IPS-20b (cell line): ENCODE results near the gene NPPB.

Source experiments
- H3K27ac ChIP-seq: one replicate; pipeline ENCODE4 v1.5.1; 2013; ENCODE audit warnings: low read length
- H3K27me3 ChIP-seq: 2 replicates; pipeline ENCODE4 v1.6.1; 2013; ENCODE audit warnings: mild to moderate bottlenecking, low read length, inconsistent platforms; ENCODE audit not compliant: insufficient read depth
- H3K36me3 ChIP-seq: 2 replicates; pipeline ENCODE4 v1.6.1; 2013; ENCODE audit warnings: low read depth, mild to moderate bottlenecking, inconsistent platforms, low read length, moderate library complexity; ENCODE audit not compliant: insufficient read depth
- H3K4me1 ChIP-seq: 2 replicates; pipeline ENCODE4 v1.6.1; 2013; ENCODE audit warnings: mild to moderate bottlenecking, control low read depth, inconsistent platforms, low read length, moderate library complexity; ENCODE audit not compliant: insufficient read depth
- H3K4me3 ChIP-seq: 2 replicates; pipeline ENCODE4 v1.5.1; 2013; ENCODE audit warnings: mild to moderate bottlenecking, low read length, inconsistent platforms
- H3K9ac ChIP-seq: 2 replicates; pipeline ENCODE4 v1.6.1; 2013; ENCODE audit warnings: low read depth, mild to moderate bottlenecking, inconsistent platforms, low read length, moderate library complexity
- H3K9me3 ChIP-seq: 2 replicates; pipeline ENCODE4 v1.6.1; 2013; ENCODE audit warnings: mild to moderate bottlenecking, low read depth, low read length, inconsistent platforms; ENCODE audit not compliant: insufficient read depth

Gene NPPB

GRCh38 chr1:11837767-11838348 is 20.9 kb downstream of the NPPB start:
- Histone ChIP-seq H3K27me3 (no peaks in the 10 kb centered on the region), H3K4me3 (no peak overlapping the region), H3K4me1 (no peaks in the 10 kb centered on the region), H3K36me3 (peaks cover 97% of the 10 kb centered on the region), H3K9me3 (no peaks in the 10 kb centered on the region), H3K27ac (no peak overlapping the region), H3K9ac (no peak overlapping the region)

GRCh38 chr1:11836955-11837766 is 21.6 kb downstream of the NPPB start:
- peaks cover 98% of the 10 kb centered on the region for H3K36me3 ChIP-seq
- H3K27me3 ChIP-seq: no peaks in the 10 kb centered on the region
- H3K9me3 ChIP-seq: no peaks in the 10 kb centered on the region
- H3K4me1 ChIP-seq: no peaks in the 10 kb centered on the region
- H3K27ac ChIP-seq: no peak overlapping the region
- H3K4me3 ChIP-seq: no peak overlapping the region
- no peak overlapping the region for H3K9ac ChIP-seq

GRCh38 chr1:11835441-11836225 is 23.1 kb downstream of the NPPB start:
- Histone ChIP-seq H3K4me1 (no peaks in the 10 kb centered on the region), H3K9ac (no peak overlapping the region), H3K4me3 (no peak overlapping the region), H3K27me3 (no peaks in the 10 kb centered on the region), H3K9me3 (no peaks in the 10 kb centered on the region), H3K36me3 (peaks cover 95% of the 10 kb centered on the region), H3K27ac (no peak overlapping the region)

- no peaks in the 10 kb centered on the region for H3K27me3 ChIP-seq
- no peak overlapping the region for H3K27ac ChIP-seq
- H3K36me3 ChIP-seq: peaks cover 93% of the 10 kb centered on the region
- H3K4me1 ChIP-seq: no peaks in the 10 kb centered on the region
- no peaks in the 10 kb centered on the region for H3K9me3 ChIP-seq
- H3K9ac ChIP-seq: no peak overlapping the region
- H3K4me3 ChIP-seq: no peak overlapping the region
Measured at GRCh38 chr1:11833900-11834299, 24.8 kb downstream of the NPPB start.

- Histone ChIP-seq H3K27me3 (no peaks in the 10 kb centered on the region), H3K4me3 (no peak overlapping the region), H3K9ac (no peak overlapping the region), H3K36me3 (peaks cover 94% of the 10 kb centered on the region), H3K9me3 (no peaks in the 10 kb centered on the region), H3K4me1 (no peaks in the 10 kb centered on the region), H3K27ac (no peak overlapping the region)
Measured at GRCh38 chr1:11833497-11833896, 25.2 kb downstream of the NPPB start.

- H3K36me3 ChIP-seq: peaks cover 93% of the 10 kb centered on the region
- H3K9me3 ChIP-seq: no peaks in the 10 kb centered on the region
- H3K27ac ChIP-seq: no peak overlapping the region
- H3K27me3 ChIP-seq: no peaks in the 10 kb centered on the region
- no peak overlapping the region for H3K9ac ChIP-seq
- H3K4me1 ChIP-seq: no peaks in the 10 kb centered on the region
- H3K4me3 ChIP-seq: no peak overlapping the region
Measured at GRCh38 chr1:11831945-11832725, 26.6 kb downstream of the NPPB start.

- Histone ChIP-seq H3K4me3 (no peak overlapping the region), H3K9me3 (no peaks in the 10 kb centered on the region), H3K36me3 (peaks cover 93% of the 10 kb centered on the region), H3K27ac (no peak overlapping the region), H3K9ac (no peak overlapping the region), H3K4me1 (no peaks in the 10 kb centered on the region), H3K27me3 (no peaks in the 10 kb centered on the region)
Measured at GRCh38 chr1:11828511-11828910, 30.2 kb downstream of the NPPB start.

GRCh38 chr1:11826946-11827345 is 31.8 kb downstream of the NPPB start:
- H3K27ac ChIP-seq: no peak overlapping the region
- no peak overlapping the region for H3K9ac ChIP-seq
- no peaks in the 10 kb centered on the region for H3K4me1 ChIP-seq
- peaks cover 90% of the 10 kb centered on the region for H3K36me3 ChIP-seq
- H3K4me3 ChIP-seq: no peak overlapping the region
- no peaks in the 10 kb centered on the region for H3K27me3 ChIP-seq
- no peaks in the 10 kb centered on the region for H3K9me3 ChIP-seq

GRCh38 chr1:11825131-11825530 is 33.6 kb downstream of the NPPB start:
- H3K36me3 ChIP-seq: peaks cover 90% of the 10 kb centered on the region
- no peaks in the 10 kb centered on the region for H3K27me3 ChIP-seq
- no peak overlapping the region for H3K4me3 ChIP-seq
- H3K4me1 ChIP-seq: no peaks in the 10 kb centered on the region
- H3K27ac ChIP-seq: no peak overlapping the region
- H3K9me3 ChIP-seq: no peaks in the 10 kb centered on the region
- H3K9ac ChIP-seq: no peak overlapping the region

- Histone ChIP-seq H3K4me3 (no peak overlapping the region), H3K36me3 (peaks cover 91% of the 10 kb centered on the region), H3K27ac (no peak overlapping the region), H3K4me1 (no peaks in the 10 kb centered on the region), H3K9me3 (no peaks in the 10 kb centered on the region), H3K9ac (no peak overlapping the region), H3K27me3 (no peaks in the 10 kb centered on the region)
Measured at GRCh38 chr1:11823366-11824137, 35.2 kb downstream of the NPPB start.

GRCh38 chr1:11822091-11822490 is 36.7 kb downstream of the NPPB start:
- Histone ChIP-seq H3K9me3 (no peaks in the 10 kb centered on the region), H3K9ac (no peak overlapping the region), H3K27ac (no peak overlapping the region), H3K36me3 (peaks cover 92% of the 10 kb centered on the region), H3K27me3 (no peaks in the 10 kb centered on the region), H3K4me3 (no peak overlapping the region), H3K4me1 (no peaks in the 10 kb centered on the region)
